Endometrial microvascular endothelial cells (primary cell): ENCODE measurements around the gene TMEM196. TPM values are rescaled to one million over a fixed set of nuclear protein-coding genes. Genes with fewer than 3 reads are reported as not detected.
"Not testable (repeated sequence)": the region's sequence is repeated elsewhere in the genome, so short reads cannot be mapped to it uniquely, and the experiment has no call there.

Source experiments
- in situ Hi-C: cut with HindIII; loops from 2 replicates; pipeline ENCODE4 v1.10.0; 2017; ENCODE audit warnings: low sequenced_read_pairs, low pct_unique_long_range_greater_than_20kb; ENCODE audit errors: inconsistent ontology term
- total RNA-seq: library from RNA; depleted of rRNA; stranded (reverse); fragments of >200 nt; gene quantifications from one replicate; pipeline ENCODE4 v1.2.3, GENCODE V29; 2015; ENCODE audit errors: inconsistent ontology term

Gene TMEM196
- total RNA-seq, 1 donor from 2014 or later: not detected

GRCh38 chr7:19713676-19714075 lies 59.7 kb downstream of the TMEM196 start:
- in situ Hi-C loops: no loop called here

- in situ Hi-C loops: no loop called here
Observed at GRCh38 chr7:19709249-19709578, 64.2 kb downstream of the TMEM196 start.

GRCh38 chr7:19708397-19709248 lies 64.8 kb downstream of the TMEM196 start, which contains the start of gene POLR1F:
TSS of gene POLR1F (minus strand) at chr7:19709037. CDS start at chr7:19709016, 21 bp downstream.
- in situ Hi-C loops: no loop called here

- in situ Hi-C loops: no loop called here
Observed at GRCh38 chr7:19707240-19707639, 66.2 kb downstream of the TMEM196 start.

- in situ Hi-C loops: no loop called here
Observed at GRCh38 chr7:19705663-19706062, 67.8 kb downstream of the TMEM196 start.

- in situ Hi-C loops: no loop called here
Observed at GRCh38 chr7:19701471-19701870, 71.9 kb downstream of the TMEM196 start.

- in situ Hi-C loops: no loop called here
Observed at GRCh38 chr7:19700936-19701335, 72.5 kb downstream of the TMEM196 start.

GRCh38 chr7:19698331-19698730 lies 75.1 kb downstream of the TMEM196 start:
- in situ Hi-C loops: no loop called here

GRCh38 chr7:19696926-19697325 lies 76.5 kb downstream of the TMEM196 start:
- in situ Hi-C loops: no loop called here

GRCh38 chr7:19692111-19692828 lies 81.1 kb downstream of the TMEM196 start:
- in situ Hi-C loops: no loop called here

- in situ Hi-C loops: no loop called here
Observed at GRCh38 chr7:19690736-19691135, 82.7 kb downstream of the TMEM196 start.

- in situ Hi-C loops: not testable (repeated sequence)
Observed at GRCh38 chr7:19689130-19689529, 84.3 kb downstream of the TMEM196 start.

GRCh38 chr7:19681596-19681995 lies 91.8 kb downstream of the TMEM196 start:
- in situ Hi-C loops: no loop called here

- in situ Hi-C loops: no loop called here
Observed at GRCh38 chr7:19677180-19677579, 96.2 kb downstream of the TMEM196 start.

- in situ Hi-C loops: no loop called here
Observed at GRCh38 chr7:19675816-19676215, 97.6 kb downstream of the TMEM196 start.

GRCh38 chr7:19674266-19674960 lies 99.0 kb downstream of the TMEM196 start:
- in situ Hi-C loops: no loop called here

- in situ Hi-C loops: no loop called here
Observed at GRCh38 chr7:19670806-19671205, 102.6 kb downstream of the TMEM196 start.
